Astrocyte of the hippocampus (primary cell): Measurements from ENCODE around the gene IL16.

Source experiments
- DNase-seq: peaks from one replicate; pipeline ENCODE4 v3.0.0; 2011; ENCODE audit warnings: low read depth, low spot score

IL16 gene

DNA sequence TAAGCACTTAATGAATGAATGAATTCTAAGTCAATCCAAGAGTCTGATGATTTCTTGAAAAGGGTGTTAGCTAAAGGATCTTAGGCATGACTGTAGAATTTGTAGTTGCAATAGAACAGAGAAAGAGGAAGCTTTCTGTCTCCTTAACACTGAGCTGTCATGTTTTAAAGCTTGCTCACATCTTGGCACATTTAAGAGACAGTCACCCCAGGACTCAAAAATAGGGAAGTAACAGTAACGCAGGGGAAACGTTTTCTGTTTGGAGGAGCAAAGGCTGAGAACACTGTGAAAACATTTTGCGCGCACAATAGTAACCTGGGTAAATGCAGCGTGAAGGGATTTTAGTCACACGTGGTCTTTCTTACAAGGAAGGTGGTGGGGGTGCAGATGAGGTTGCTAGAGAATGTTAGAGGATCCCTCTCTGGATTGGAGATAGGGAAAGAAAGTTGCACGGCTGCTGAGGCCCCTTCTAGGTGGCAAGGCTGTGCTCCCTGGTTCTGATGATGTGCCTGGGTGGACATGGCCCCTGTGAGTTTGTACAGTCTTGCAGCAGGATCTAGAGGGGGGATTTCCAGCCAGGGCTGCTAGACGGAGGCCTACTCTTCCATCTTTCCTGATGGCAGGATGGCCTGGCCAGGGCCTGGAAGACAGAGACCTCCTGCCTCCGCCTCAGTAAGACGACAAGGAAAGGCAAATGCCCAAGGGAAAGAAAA is 115.2 kb downstream of the IL16 start:
- DNase-seq = no peak

GRCh38 chr15:81312790-81313543 is 116.3 kb downstream of the IL16 start:
- DNase-seq = peak; percentile 97

DNA sequence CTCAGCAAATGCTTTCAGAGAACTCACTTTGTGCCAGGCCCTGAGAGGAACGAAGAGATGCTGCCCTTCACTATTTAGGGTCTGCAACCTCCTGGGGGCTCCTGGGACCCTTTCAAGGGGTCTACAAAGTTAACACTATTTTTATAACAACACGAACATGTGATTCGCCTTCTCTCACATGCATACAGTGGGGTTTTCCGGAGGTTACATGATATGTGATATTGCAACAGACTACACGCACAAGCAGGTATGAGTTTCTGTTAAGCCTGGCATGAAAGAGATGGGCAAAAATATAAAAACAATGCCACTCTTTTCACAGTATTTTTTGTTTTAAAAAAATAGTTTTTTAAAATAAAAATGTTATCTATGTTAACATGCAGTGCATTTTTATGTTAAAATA is 117.0 kb downstream of the IL16 start:
- DNase-seq = no peak

DNA sequence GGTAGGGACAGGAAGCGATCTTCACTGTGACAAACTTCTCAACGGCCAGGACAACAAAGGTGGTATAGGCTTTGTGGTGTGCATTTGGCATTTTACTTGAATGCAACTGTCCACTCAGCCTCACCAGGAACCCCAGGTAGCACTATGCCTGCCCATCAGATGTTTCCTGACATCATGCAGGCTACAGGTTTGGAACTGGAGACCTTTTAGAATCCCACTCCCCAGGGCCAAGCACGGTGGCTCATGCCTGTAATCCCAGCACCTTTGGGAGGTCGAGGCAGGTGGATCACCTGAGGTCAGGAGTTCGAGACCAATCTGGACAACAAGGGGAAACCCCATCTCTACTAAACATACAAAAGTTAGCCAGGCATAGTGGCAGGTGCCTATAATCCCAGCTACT is 117.7 kb downstream of the IL16 start:
- DNase-seq = no peak

DNA sequence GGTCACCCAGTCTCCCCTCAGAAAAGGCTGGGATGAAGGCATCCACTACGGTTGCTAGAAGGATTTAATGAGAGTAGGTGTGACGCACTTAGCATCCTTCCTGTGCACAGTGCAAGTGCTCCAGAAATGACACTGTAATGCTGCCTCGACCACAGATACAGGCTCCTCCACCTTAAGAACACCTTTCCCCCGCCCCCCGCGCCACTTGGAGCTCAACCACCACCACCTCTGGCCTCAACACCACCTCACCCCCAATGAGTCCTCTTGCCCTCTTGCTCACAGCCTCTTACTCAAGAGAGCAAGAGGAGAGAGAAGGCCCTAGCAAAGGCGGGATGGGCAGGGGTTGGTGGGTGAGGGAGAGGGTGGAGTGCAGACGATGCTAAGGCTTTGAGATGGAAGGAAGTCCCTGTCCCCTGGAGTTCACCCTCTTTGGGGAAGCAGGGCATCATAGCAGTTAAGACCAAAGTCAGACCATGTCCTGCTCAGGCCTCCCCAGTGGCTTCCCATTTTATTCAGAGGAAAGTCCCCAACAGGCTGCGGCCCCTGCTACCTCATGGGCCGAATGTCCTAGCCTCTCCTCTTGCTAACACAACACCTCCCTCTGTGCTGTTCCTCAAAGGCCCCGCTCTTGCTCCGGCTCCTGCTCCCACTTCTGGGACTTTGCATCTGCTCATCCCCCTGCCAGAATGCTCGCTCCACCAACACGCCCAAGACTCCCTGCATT is 118.9 kb downstream of the IL16 start:
- no peak for DNase-seq

GRCh38 chr15:81316267-81316666 is 119.6 kb downstream of the IL16 start:
- no peak for DNase-seq

DNA sequence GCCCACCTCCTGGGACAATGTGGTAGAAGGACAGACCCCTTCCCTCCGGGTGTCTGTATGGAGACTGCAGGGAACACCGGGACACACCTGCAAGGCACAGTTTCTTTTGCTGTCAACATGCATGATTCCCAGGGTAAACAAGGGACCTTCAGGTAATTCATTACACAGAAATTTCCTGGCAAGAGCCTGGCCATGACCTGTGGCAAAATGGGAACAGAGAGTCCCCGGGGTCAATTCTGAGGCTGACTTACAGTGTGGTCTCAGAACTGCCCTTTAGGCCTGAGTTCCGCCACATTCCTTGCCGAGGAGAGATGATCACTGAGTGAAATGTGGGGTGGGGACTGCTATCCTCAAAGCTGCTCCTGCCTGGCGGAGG is 121.0 kb downstream of the IL16 start:
- no peak for DNase-seq

- no peak for DNase-seq
These were observed 125.0 kb downstream of the IL16 start for GRCh38 chr15:81321667-81322066.

DNA sequence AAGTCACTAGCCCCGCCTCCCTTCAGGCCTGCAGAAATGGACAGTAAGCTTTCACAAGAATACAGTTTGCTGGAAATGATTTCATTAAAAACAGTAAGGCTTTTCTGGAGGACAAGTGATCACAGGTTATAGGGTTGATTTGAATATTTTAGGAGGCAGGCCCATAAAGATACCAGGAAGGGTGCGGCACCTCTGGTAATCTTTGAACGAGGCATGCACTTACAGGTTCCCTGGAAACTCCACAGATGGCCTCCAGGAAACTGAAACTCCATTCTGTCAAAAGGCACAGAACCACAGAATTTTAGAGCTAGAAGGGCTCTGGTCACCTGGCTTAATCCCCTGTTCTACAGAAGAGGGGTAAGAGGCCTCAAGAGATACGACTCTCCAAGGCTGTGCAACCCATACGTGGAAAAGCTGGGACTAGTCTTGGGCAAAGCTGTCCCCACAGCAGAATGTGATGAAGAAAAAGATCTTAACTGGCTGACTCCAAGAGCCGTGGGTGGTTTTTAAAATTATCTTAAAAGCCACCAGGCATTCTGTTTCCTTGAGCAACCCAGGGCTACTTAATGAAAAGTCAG is 126.1 kb downstream of the IL16 start:
- no peak for DNase-seq

- DNase-seq = no peak
These were observed 126.9 kb downstream of the IL16 start for GRCh38 chr15:81323559-81323943.

- DNase-seq = peak; percentile 99
These were observed 127.5 kb downstream of the IL16 start, which contains the start of gene STARD5 for GRCh38 chr15:81323944-81324881. Gene STARD5, minus strand, starts transcription at chr15:81324141. Its CDS starts 42 bp downstream, at chr15:81324099.

GRCh38 chr15:81326466-81327212 is 130.0 kb downstream of the IL16 start:
- peak; percentile 18 for DNase-seq

DNA sequence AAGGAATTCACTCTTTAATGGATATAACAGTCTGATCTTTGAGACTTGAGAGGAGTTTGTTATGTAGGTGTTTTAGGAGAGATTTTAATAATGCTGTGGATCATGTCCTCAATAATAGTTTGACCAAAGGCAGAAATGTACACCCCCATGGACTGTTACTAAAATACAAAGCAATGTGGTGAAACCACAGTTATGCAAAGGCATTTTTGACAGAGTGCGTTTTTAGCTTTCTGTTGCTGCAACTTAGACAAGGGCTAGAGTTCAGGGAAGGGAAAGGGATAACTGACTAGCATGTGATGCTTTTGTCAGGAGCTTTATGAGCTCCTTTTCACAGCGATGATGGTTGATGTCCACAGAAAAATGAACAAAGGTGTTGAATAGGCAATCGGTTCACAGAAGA is 130.8 kb downstream of the IL16 start:
- DNase-seq = peak; percentile 89

GRCh38 chr15:81329446-81329845 is 132.8 kb downstream of the IL16 start:
- no peak for DNase-seq

DNA sequence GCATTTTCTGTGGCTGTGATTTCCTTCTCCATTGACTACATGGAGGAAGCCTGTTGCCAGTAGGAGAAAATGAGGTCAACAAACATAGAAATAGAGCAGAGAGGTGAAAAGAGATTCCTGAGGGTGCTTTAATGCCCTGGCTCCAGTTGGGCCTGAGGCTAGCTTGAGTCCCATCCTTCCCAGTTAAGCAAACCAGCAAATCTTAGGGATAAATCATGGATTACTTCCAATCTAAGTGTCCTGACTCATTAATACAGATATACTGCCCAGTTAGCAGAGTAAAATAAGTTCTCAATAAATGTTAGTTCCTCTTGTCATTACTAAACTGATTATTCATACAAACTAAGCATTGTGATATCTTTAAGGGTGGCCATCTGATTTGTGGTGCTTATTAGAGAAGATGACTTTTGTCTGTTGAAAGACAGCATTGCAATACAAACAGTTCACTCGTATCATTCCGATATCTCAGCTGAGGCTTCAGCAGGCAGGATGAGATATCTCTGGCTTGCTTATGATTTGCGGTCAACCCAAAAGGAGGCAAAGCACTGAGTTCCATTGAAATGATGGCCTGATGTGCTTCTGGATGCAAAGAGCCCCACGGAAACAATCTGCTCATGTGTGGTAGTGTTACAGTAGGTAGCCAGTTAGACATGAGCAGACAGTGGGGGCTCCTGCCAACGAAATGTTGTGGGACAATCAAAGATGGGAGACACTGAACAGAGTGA is 133.8 kb downstream of the IL16 start:
- no peak for DNase-seq

DNA sequence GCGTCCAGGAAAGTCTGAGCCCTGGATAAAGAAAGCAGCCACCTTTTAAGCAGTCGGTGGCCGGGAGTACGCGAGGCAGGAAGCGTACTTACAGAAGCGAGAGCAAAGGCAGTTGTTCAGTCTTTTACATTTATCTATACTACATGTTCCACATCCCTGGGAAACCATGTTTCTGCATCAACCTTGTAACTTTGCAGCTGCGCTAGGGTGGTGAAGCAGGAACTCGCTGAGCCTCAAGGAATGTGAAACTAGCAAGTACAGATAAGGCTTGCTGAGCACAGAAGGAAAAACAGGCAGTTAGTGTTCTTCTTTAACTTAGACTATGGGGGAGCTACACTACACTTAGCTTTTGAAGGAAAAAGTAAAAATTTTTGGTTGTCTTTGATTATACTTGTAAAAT is 134.5 kb downstream of the IL16 start:
- DNase-seq = peak; percentile 31

GRCh38 chr15:81331600-81331999 is 134.9 kb downstream of the IL16 start:
- no peak for DNase-seq

DNA sequence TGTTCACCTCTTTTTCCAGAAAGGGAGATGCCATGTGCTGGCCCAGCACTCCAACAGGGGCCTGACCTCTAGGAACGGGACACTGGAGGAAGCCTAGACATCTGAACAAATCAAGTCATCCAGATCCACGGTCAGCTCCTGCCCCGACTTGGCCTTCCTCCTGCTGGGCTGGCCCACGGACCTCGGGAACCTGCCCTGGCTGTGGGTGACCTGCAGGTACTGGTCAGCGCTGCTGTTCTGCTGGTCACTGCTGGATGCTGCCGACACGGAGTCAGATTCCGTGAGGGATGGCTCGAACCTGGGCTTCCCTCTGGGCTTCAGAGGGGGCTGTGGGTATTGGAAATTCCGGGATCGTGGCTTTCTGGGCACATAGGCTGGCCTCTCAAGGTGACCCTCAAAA is 135.6 kb downstream of the IL16 start:
- no peak for DNase-seq

DNA sequence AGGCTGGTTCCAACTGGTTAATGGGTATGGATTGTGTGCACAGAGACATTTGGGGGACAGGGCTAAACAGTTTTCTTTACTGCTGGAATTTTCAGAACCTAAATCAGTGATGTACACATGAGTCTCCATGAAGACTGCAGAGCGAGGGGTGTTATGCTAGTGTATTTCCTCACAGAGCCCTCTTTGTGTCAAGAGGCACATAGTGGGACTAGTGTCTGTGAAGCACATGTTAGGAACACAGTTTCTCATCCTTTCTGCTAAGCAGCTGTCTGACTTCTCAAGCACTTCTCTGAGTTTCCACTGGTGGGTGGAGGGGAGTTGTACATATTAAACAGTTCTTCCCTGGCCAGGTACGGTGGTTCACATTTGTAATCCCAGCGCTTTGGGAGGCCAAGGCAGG is 136.7 kb downstream of the IL16 start:
- DNase-seq = no peak
